ENCODE measurements around the gene STARD8. TPM values are rescaled to one million over a fixed set of nuclear protein-coding genes. Genes with fewer than 3 reads are reported as not detected.

STARD8 gene
- total RNA-seq, 2 donors from 2014 or later, result 15.8 to 19.8 TPM

- ATAC-seq (ENCODE audit: insufficient number of reproducible peaks, low FRiP score, low read depth) (no peak), DNase-seq (ENCODE audit: low spot score) (no peak)
- TF ChIP-seq CTCF (IDR thresholded peaks at IDR 0.05), result no peak
- Histone ChIP-seq H3K36me3 (no peaks in the 10 kb centered on the region), H3K4me3 (no peak overlapping the region), H3K27ac (no peak overlapping the region), H3K4me1 (ENCODE audit: control insufficient read depth in 1 of 2, low read depth in 2 of 2) (no peaks in the 10 kb centered on the region), H3K27me3 (replicated peaks; ENCODE audit: insufficient read depth) (no peaks in the 10 kb centered on the region), H3K9me3 (no peaks in the 10 kb centered on the region)
Observed at GRCh38 chrX:68723491-68724155, 76.2 kb downstream of the STARD8 start.

- Histone ChIP-seq H3K27me3 (replicated peaks; ENCODE audit: insufficient read depth) (no peaks in the 10 kb centered on the region), H3K9me3 (no peaks in the 10 kb centered on the region), H3K4me3 (no peak overlapping the region), H3K27ac (no peak overlapping the region), H3K36me3 (no peaks in the 10 kb centered on the region), H3K4me1 (ENCODE audit: control insufficient read depth in 1 of 2, low read depth in 2 of 2) (no peaks in the 10 kb centered on the region)
- no peak for DNase-seq (ENCODE audit: low spot score)
- no peak for ATAC-seq (ENCODE audit: insufficient number of reproducible peaks, low FRiP score, low read depth)
- TF ChIP-seq CTCF (IDR thresholded peaks at IDR 0.05), result no peak
Observed at GRCh38 chrX:68724531-68725020, 77.1 kb downstream of the STARD8 start.

DNA sequence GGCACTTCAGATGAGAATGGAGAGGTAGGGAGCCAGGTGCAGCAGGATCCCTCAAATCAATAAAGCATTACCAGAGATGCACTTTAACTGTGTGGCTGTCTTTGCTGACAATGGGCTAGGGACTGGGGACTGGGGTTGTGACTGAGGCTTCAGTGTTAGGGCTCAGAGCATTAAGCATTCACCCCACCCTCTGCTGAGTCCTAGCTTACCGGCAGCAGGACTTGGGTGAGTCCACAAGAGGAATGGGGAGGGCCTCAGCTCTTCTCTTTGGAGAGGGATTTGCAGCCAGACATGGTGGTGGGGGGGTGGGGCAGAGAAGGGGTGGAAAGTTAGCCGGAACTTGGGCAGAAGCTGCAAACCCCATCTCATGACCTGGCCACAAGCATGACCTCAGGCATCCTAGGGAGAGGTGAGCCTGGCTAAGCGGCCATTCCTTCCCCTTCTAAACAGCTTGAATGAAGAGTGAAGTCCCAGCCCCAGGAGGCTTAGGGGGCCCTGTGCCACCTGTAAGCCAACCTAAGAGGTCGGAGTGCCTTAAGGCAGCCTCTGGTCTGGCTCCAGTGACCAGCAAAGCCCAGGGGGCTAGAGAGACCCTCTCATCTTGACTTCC lies 78.4 kb downstream of the STARD8 start:
- H3K27me3 ChIP-seq (replicated peaks; ENCODE audit: insufficient read depth), result no peaks in the 10 kb centered on the region
- ATAC-seq (ENCODE audit: insufficient number of reproducible peaks, low FRiP score, low read depth), result no peak
- H3K36me3 ChIP-seq, result no peaks in the 10 kb centered on the region
- no peak overlapping the region for H3K4me3 ChIP-seq
- no peaks in the 10 kb centered on the region for H3K9me3 ChIP-seq
- H3K4me1 ChIP-seq (ENCODE audit: control insufficient read depth in 1 of 2, low read depth in 2 of 2), result no peaks in the 10 kb centered on the region
- TF ChIP-seq CTCF (IDR thresholded peaks at IDR 0.05), result no peak
- DNase-seq (ENCODE audit: low spot score), result no peak
- H3K27ac ChIP-seq, result no peak overlapping the region

DNA sequence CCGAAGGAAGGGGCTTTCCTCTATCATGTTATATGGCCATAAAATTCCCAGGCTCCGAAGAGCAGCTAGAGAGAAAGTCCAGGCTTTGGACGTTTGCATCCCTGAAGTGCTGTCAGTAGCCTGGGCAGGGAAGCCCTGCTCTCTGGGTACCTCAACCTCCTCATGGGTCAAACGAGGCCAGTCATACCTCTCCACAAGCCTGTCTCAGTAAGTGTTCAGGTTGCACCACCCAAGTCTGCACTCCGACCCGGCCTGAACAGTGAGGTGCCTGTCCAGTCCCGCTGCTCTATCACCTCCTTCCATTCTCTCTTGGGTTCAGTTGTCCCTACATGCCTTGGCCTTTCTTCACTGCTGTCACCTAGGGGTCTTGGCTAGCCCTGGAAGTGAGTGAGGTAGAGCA lies 78.9 kb downstream of the STARD8 start:
- H3K27ac ChIP-seq, result no peak overlapping the region
- no peak for DNase-seq (ENCODE audit: low spot score)
- H3K9me3 ChIP-seq, result no peaks in the 10 kb centered on the region
- no peaks in the 10 kb centered on the region for H3K4me1 ChIP-seq (ENCODE audit: control insufficient read depth in 1 of 2, low read depth in 2 of 2)
- TF ChIP-seq CTCF (IDR thresholded peaks at IDR 0.05), result no peak
- H3K4me3 ChIP-seq, result no peak overlapping the region
- ATAC-seq (ENCODE audit: insufficient number of reproducible peaks, low FRiP score, low read depth), result no peak
- no peaks in the 10 kb centered on the region for H3K36me3 ChIP-seq
- H3K27me3 ChIP-seq (replicated peaks; ENCODE audit: insufficient read depth), result no peaks in the 10 kb centered on the region

DNA sequence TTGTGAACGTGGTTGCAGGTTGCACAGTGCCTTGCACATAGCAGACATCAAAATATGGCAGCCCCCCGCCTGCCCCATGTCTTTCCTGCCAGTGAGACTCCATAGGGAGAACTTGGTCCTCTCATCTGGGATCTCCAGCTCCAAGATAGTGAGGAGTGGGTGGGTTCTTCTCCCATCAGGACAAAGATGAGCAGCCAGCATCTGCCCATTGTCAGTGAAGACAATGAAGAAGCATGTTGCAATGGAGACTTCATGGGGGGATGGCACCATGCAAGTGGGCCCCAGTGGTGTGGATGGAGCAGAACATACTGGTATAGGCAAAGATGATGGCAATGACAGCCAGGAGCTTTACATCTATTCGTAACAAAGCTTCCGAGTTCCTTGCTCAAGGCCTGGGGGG lies 80.2 kb downstream of the STARD8 start:
- ATAC-seq (ENCODE audit: insufficient number of reproducible peaks, low FRiP score, low read depth) (no peak), DNase-seq (ENCODE audit: low spot score) (no peak)
- Histone ChIP-seq H3K36me3 (no peaks in the 10 kb centered on the region), H3K9me3 (no peaks in the 10 kb centered on the region), H3K27ac (no peak overlapping the region), H3K27me3 (replicated peaks; ENCODE audit: insufficient read depth) (no peaks in the 10 kb centered on the region), H3K4me3 (no peak overlapping the region), H3K4me1 (ENCODE audit: control insufficient read depth in 1 of 2, low read depth in 2 of 2) (no peaks in the 10 kb centered on the region)
- no peak for TF ChIP-seq CTCF (IDR thresholded peaks at IDR 0.05)

All from thoracic aorta (tissue), 2 donors.